SK-N-MC (cell line): Measurements from ENCODE around the gene PHETA1.

Source experiments
- DNase-seq: peaks from one replicate; pipeline ENCODE4 v3.0.0-alpha.2; 2011; ENCODE audit warnings: low read depth, low spot score
- H3K27ac ChIP-seq: fragments of 200-600 bp; sonication (generic); 2 replicates; pipeline ENCODE4 v1.5.1; 2016; ENCODE audit warnings: mixed run types
- H3K36me3 ChIP-seq: fragments of 200-600 bp; sonication (generic); 2 replicates; pipeline ENCODE4 v1.6.1; 2017; ENCODE audit warnings: antibody characterized with exemption, low read length, mixed read lengths; ENCODE audit not compliant: insufficient read depth
- H3K4me3 ChIP-seq: fragments of 200-600 bp; sonication (generic); 2 replicates; pipeline ENCODE4 v1.5.1; 2016
- H3K9ac ChIP-seq: fragments of 200-600 bp; sonication (generic); 2 replicates; pipeline ENCODE4 v1.8.0; 2017; ENCODE audit warnings: mixed run types, mixed read lengths; ENCODE audit not compliant: insufficient read length
- H3K9me3 ChIP-seq: fragments of 200-600 bp; sonication (generic); 2 replicates; pipeline ENCODE4 v1.6.1; 2017; ENCODE audit warnings: low read depth, mild to moderate bottlenecking, antibody characterized with exemption, low read length, moderate library complexity, mixed read lengths
- EZH2 ChIP-seq: fragments of 200-600 bp; sonication (generic); IDR thresholded peaks from one replicate; pipeline ENCODE4 v1.6.1; 2017; ENCODE audit warnings: antibody characterized with exemption
- FOXP2 ChIP-seq: optimal IDR thresholded peaks from 2 replicates; pipeline ENCODE3; 2011; ENCODE audit warnings: mild to moderate bottlenecking, moderate library complexity; ENCODE audit not compliant: insufficient read depth; ENCODE audit errors: extremely low read length, control extremely low read depth
- POLR2AphosphoS5 ChIP-seq: IDR thresholded peaks from 2 replicates; pipeline ENCODE4 v1.6.1; 2012; ENCODE audit warnings: mild to moderate bottlenecking, low read depth, low read length, borderline replicate concordance

Gene PHETA1

DNA sequence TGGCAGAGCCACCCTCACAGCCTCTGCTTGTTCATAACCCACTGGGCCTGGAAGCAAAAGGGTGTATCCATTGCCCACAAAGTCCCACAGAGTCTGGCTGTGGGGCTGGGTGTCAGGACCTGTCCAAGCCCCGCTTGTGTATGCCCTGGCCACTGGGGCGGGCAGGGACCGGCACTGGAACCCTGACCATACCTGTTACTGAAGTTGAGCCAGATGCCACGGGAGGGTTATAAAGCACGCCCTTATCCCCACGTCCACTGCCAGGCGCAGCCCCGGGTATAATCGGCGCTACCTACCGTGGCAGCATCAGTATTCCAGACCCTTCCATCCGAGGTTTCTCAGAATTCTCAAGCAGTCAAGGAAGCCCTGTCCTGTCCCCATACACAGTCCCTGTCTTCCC, 40.8 kb downstream of the PHETA1 start:
- H3K27ac ChIP-seq, result no peak overlapping the region
- H3K9ac ChIP-seq, result no peak overlapping the region
- TF ChIP-seq POLR2AphosphoS5 (no peak), FOXP2 (no peak), EZH2 (no peak)

DNA sequence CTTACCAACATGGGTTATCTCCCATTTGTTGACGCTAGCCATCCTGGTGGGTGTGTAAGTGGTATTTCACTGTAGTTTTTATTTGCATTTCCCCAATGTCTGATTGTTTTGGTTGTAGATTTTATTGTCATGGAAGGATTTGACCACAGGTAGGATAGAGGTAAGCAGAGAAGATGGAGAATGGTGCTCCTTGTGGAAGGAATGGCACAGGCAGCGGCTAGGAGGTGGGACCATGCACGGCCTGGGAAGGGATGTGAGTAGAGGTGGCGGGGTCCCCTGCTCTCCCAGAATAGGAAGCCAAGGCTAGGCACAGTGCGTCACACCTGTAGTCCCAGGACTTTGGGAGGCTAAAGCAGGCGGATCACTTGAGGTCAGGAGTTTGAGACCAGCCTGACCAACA, 41.4 kb downstream of the PHETA1 start:
- Histone ChIP-seq H3K27ac (no peak overlapping the region), H3K4me3 (no peak overlapping the region), H3K9ac (no peak overlapping the region), H3K9me3 (no peaks in the 10 kb centered on the region), H3K36me3 (no peaks in the 10 kb centered on the region)
- DNase-seq, result no peak
- TF ChIP-seq POLR2AphosphoS5 (no peak), FOXP2 (no peak), EZH2 (no peak)

More for the DNA sequence above, 40.8 kb downstream of the PHETA1 start:
- Histone ChIP-seq H3K9me3 (no peaks in the 10 kb centered on the region), H3K36me3 (no peaks in the 10 kb centered on the region), H3K4me3 (no peak overlapping the region)
- DNase-seq, result no peak

DNA sequence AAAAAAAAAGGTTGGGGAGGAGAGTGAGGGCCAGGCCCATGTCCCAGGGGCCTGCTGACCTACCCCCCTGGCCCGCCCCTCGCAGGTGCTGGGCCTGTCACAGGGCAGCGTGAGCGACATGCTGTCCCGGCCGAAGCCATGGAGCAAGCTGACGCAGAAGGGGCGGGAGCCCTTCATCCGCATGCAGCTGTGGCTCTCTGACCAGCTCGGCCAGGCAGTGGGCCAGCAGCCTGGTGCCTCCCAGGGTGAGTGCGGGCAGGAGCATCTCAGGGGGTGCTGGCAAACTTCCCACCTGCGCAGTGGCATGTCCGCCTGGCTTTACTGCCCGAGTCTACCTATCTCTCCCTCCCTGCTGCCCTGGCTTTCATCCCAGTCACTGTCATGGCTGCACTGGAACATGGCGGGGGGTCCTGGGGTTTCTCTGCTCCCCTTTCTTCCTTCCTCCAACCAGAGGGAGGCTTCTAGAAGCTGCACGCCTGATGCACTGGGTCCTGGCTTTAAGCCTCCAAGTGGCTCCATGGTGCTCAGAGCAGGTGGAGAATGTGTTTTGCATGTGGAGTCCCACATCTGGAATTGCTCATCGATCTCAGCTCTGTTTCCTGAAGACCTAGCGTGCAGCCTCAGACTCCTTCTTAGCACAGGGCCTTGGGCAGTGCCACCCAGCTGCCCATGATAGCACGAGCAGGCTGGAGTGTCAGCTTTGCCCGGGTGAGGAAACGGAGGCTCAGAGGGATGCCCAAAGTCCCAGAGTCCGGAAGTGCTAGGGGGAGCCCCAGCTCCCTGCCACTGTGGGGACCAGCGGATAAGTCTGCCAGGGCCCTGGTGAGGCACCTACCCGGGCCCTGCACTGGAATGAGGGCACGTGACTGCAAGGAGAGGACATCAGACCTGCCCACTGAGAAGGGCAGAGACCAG, 46.3 kb downstream of the PHETA1 start:
- TF ChIP-seq EZH2, result no peak
- no peak for TF ChIP-seq FOXP2
- TF ChIP-seq POLR2AphosphoS5, result no peak
- H3K27ac ChIP-seq, result no peak overlapping the region
- H3K9ac ChIP-seq, result no peak overlapping the region
- DNase-seq, result no peak
- no peak overlapping the region for H3K4me3 ChIP-seq
- no peaks in the 10 kb centered on the region for H3K9me3 ChIP-seq
- H3K36me3 ChIP-seq, result no peaks in the 10 kb centered on the region

DNA sequence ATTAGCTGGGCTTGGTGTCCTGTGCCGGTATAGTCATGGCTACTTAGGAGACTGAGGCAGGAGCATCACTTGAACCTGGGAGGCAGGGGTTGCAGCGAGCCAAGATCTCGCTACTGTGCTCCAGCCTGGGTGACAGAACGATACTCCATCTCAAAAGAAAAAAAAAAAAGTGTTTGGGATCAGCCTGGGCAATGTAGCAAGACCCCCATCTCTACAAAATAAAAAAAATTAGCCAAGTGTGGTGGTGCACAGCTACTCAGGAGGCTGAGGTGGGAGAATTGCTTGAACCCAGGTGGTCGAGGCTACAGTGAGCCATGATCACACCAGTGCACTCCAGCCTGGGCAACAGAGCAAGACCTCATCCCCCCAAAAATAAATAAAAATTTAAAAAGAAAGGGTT, 47.6 kb downstream of the PHETA1 start:
- Histone ChIP-seq H3K27ac (no peak overlapping the region), H3K36me3 (no peaks in the 10 kb centered on the region), H3K4me3 (no peak overlapping the region), H3K9me3 (no peaks in the 10 kb centered on the region), H3K9ac (no peak overlapping the region)
- TF ChIP-seq POLR2AphosphoS5 (no peak), EZH2 (no peak), FOXP2 (no peak)
- DNase-seq, result no peak

DNA sequence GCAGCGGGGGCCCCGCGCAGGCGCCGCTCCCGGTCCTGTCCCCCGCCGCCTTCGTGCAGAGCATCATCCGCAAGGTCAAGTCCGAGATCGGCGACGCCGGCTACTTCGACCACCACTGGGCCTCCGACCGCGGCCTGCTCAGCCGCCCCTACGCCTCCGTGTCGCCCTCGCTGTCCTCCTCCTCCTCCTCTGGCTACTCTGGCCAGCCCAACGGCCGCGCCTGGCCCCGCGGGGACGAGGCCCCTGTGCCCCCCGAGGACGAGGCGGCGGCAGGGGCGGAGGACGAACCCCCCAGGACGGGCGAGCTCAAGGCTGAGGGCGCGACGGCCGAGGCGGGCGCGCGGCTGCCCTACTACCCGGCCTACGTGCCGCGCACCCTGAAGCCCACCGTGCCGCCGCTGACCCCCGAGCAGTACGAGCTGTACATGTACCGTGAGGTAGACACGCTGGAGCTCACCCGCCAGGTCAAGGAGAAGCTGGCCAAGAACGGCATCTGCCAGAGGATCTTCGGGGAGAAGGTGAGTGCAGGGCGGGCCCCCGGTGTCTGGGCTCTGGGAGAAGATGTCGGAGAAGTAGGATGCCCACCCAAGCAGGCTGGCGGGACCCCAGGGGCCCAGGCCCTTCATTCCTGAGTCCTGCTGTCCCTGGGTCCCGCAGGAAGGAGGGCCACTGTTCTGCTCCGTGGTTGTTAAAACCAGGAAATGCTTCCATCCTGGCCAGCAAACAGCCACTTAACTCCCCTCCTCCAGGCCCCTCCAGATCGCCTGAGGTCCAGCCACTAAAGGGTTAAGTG, 48.4 kb downstream of the PHETA1 start:
- no peak for TF ChIP-seq POLR2AphosphoS5
- Histone ChIP-seq H3K27ac (no peak overlapping the region), H3K9me3 (no peaks in the 10 kb centered on the region), H3K9ac (no peak overlapping the region), H3K36me3 (no peaks in the 10 kb centered on the region), H3K4me3 (no peak overlapping the region)
- no peak for DNase-seq

DNA sequence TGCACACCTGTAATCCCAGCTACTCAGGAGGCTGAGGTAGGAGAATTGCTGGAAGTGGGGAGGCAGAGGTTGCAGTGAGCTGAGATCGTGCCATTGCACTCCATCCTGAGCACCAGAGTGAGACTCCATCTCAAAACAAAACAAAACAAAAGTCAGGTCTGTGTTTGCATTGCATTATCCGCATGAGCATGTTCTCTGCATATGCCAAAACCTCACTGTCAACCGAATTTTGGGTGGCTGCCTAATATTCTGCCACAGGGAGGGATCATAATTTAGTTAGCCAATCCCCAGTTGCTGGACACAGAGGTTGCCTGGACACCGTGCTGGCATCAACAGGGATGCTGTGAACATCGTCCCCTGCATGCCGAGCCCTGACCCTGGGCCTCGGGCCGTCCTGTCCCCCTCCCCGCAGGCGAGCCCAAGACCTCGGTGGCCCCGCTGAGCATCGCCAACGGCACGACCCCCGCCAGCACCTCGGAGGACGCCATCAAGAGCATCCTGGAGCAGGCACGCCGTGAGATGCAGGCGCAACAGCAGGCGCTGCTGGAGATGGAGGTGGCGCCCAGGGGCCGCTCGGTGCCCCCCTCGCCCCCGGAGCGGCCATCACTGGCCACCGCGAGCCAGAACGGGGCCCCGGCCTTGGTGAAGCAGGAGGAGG, 49.2 kb downstream of the PHETA1 start:
- Histone ChIP-seq H3K36me3 (no peaks in the 10 kb centered on the region), H3K9ac (no peak overlapping the region), H3K4me3 (no peak overlapping the region), H3K27ac (no peak overlapping the region), H3K9me3 (no peaks in the 10 kb centered on the region)
- DNase-seq, result no peak
- TF ChIP-seq POLR2AphosphoS5 (no peak), FOXP2 (no peak)

DNA sequence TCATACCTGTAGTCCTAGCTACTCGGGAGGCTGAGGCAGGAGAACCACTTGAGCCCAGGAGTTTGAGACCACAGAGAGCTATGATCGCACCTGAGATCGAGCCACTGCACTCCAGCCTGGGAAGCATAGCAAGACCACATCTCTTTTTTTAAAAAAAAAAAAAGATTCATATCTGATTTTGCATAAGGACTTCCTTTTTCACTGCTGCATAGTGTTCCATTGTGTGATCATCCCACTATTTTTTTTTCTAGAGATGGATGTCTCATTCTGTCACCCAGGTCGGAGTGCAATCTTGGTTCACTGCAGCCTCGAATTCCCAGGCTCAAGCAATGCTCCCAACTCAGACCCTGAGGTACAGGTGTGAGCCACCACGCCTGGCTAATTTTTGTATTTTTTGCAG, 50.4 kb downstream of the PHETA1 start:
- Histone ChIP-seq H3K36me3 (no peaks in the 10 kb centered on the region), H3K27ac (no peak overlapping the region), H3K9ac (no peak overlapping the region), H3K9me3 (no peaks in the 10 kb centered on the region), H3K4me3 (no peak overlapping the region)
- TF ChIP-seq POLR2AphosphoS5 (no peak), EZH2 (no peak), FOXP2 (no peak)
- no peak for DNase-seq

DNA sequence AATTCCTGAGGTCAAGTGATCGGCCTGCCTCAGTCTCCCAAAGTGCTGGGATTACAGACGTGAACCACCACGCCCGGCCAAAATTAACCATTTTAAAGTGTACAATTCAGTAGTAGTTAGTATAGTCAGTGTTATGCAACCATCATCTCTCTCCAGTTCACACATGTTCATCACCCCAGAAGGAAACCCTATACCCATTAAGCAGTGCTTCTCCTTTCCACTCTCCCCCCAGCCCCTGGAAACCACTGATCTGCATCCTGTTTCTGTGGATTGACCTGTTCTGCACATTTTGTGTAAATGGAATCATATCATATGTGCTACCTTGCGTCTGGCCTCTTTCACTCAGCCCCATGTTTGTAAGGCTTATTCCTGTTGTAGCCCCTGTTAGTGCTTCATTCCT, 52.2 kb downstream of the PHETA1 start:
- no peak for TF ChIP-seq FOXP2
- no peak for TF ChIP-seq EZH2
- no peak for TF ChIP-seq POLR2AphosphoS5

More for the DNA sequence above, 52.2 kb downstream of the PHETA1 start:
- Histone ChIP-seq H3K27ac (no peak overlapping the region), H3K9ac (no peak overlapping the region), H3K9me3 (no peaks in the 10 kb centered on the region), H3K36me3 (no peaks in the 10 kb centered on the region), H3K4me3 (no peak overlapping the region)
- DNase-seq, result no peak
